ENCODE results near the gene ZNF793.

Gene ZNF793

DNA sequence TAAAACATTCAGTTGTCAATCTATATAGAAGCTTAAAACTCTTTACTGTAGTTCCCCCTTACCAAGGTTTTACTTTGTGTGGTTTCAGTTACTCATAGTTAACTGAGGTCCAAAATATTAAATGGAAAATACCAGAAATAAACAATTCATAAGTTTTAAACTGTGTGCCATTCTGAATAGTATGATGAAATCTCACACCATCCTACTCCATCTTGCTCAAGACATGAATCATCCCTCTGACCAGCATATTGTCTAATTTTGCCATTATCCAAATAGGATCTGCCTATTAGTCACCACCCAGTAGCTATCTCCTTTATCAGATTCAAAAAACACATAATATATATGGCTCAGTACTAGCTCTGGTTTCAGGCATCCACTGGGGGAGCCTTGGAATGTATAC, 65.5 kb downstream of the ZNF793 start:
- no peak for DNase-seq

DNA sequence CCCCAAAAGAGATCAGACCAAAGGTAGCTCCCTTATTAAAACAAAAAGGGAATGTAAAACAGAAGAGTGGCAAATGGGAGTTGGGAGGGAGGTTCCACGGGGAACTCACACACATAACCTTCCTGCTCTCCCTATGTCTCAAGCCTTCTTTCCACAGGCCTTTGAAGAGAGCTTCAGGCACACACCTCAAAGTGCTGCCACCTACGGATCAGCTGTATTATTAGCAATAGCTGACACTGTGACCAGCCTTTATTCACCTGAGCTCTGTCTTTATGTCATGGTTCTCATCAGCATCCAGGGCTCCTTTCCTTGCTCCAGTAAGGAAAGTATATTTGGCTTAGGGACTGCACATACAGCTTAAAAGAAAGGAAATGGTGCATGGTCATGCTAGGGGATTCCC, 76.6 kb downstream of the ZNF793 start:
- DNase-seq = no peak
